ENCODE data around the gene WDR49.
A peak's percentile ranks its signal among the peaks of the same experiment; 100 is the strongest.
"Not testable (repeated sequence)": the region's sequence is repeated elsewhere in the genome, so short reads cannot be mapped to it uniquely, and the experiment has no call there.

Gene WDR49

GRCh38 chr3:167653760-167654159, at the start of gene WDR49:
TSS of gene WDR49 (minus strand) at chr3:167653942. CDS start at chr3:167653425, 517 bp downstream.
- DNase-seq, result no peak

- no peak for DNase-seq
Observed at GRCh38 chr3:167700926-167701325, 47.2 kb upstream of the WDR49 start.

GRCh38 chr3:167700046-167700445, 46.3 kb upstream of the WDR49 start:
- no peak for DNase-seq

GRCh38 chr3:167694121-167694520, 40.4 kb upstream of the WDR49 start:
- no peak for DNase-seq

- DNase-seq, result no peak
Observed at GRCh38 chr3:167691366-167691765, 37.6 kb upstream of the WDR49 start.

GRCh38 chr3:167684388-167684993, 30.7 kb upstream of the WDR49 start:
- DNase-seq, result peak; percentile 61

GRCh38 chr3:167679526-167679925, 25.8 kb upstream of the WDR49 start:
- DNase-seq, result no peak

- DNase-seq, result no peak
Observed at GRCh38 chr3:167675848-167676247, 22.1 kb upstream of the WDR49 start.

GRCh38 chr3:167673221-167673620, 19.5 kb upstream of the WDR49 start:
- no peak for DNase-seq

- DNase-seq, result no peak
Observed at GRCh38 chr3:167671878-167672427, 18.2 kb upstream of the WDR49 start.

GRCh38 chr3:167669699-167670098, 16.0 kb upstream of the WDR49 start:
- no peak for DNase-seq

GRCh38 chr3:167668651-167669050, 14.9 kb upstream of the WDR49 start:
- no peak for DNase-seq

GRCh38 chr3:167666563-167666962, 12.8 kb upstream of the WDR49 start:
- DNase-seq, result no peak

GRCh38 chr3:167662919-167663400, 9.2 kb upstream of the WDR49 start:
- no peak for DNase-seq

- DNase-seq, result no peak
Observed at GRCh38 chr3:167657684-167658225, 4.0 kb upstream of the WDR49 start.

GRCh38 chr3:167656821-167657220, 3.1 kb upstream of the WDR49 start:
- DNase-seq, result no peak

- DNase-seq, result no peak
Observed at GRCh38 chr3:167653155-167653554, 587 bp downstream of the WDR49 start.

- DNase-seq, result no peak
Observed at GRCh38 chr3:167651826-167652225, 1.9 kb downstream of the WDR49 start.

GRCh38 chr3:167650459-167650858, 3.3 kb downstream of the WDR49 start:
- no peak for DNase-seq

GRCh38 chr3:167649746-167650145, 4.0 kb downstream of the WDR49 start:
- no peak for DNase-seq

GRCh38 chr3:167644611-167645010, 9.1 kb downstream of the WDR49 start:
- DNase-seq, result no peak

- no peak for DNase-seq
Observed at GRCh38 chr3:167631471-167631870, 22.3 kb downstream of the WDR49 start.

- no peak for DNase-seq
Observed at GRCh38 chr3:167626490-167626889, 27.3 kb downstream of the WDR49 start.

- no peak for DNase-seq
Observed at GRCh38 chr3:167615030-167615429, 38.7 kb downstream of the WDR49 start.

- DNase-seq, result not testable (repeated sequence)
Observed at GRCh38 chr3:167614196-167614595, 39.5 kb downstream of the WDR49 start.

Data from NCI-H1092 (cell line).